Kidney (tissue), 14 donors: Measurements from ENCODE around the gene RGS3. TPM values are rescaled to one million over a fixed set of nuclear protein-coding genes. Genes with fewer than 3 reads are reported as not detected.

ENCODE experiments used
- DNase-seq, 5 donors: peaks; one replicate each; pipeline ENCODE4 v3.0.0-alpha.2; 2013 to 2020
- FAIRE-seq: peaks from 2 replicates; lab custom pipeline; 2012; peaks lifted over from hg19 to GRCh38; lab: Jason Lieb, UNC
- H3K27ac ChIP-seq, 2 donors: one replicate each; pipeline ENCODE4 v1.7.0; 2013; ENCODE audit warnings: low read depth in 2 of 2, low read length in 2 of 2, inconsistent platforms in 1 of 2
- H3K27me3 ChIP-seq: one replicate; pipeline ENCODE4 v1.7.1; 2013; ENCODE audit warnings: low read length, inconsistent platforms; ENCODE audit not compliant: control insufficient read depth, insufficient read depth
- H3K36me3 ChIP-seq, 3 donors: one replicate each; pipeline versions ENCODE4 v1.7.0 to v1.7.1; 2013; ENCODE audit warnings: low read length in 3 of 3, control low read depth in 1 of 3, inconsistent platforms in 1 of 3; ENCODE audit not compliant: insufficient read depth in 3 of 3, control insufficient read depth in 2 of 3
- H3K4me1 ChIP-seq, 3 donors: one replicate each; pipeline versions ENCODE4 v1.7.0 to v1.7.1; 2013; ENCODE audit warnings: low read length in 3 of 3, inconsistent platforms in 1 of 3, low read depth in 1 of 3; ENCODE audit not compliant: control insufficient read depth in 2 of 3, insufficient read depth in 2 of 3
- H3K4me3 ChIP-seq, 3 donors: one replicate each; pipeline versions ENCODE4 v1.7.0 to v1.8.1; 2013; ENCODE audit warnings: low read length in 3 of 3, control low read depth in 1 of 3, inconsistent platforms in 1 of 3
- H3K9ac ChIP-seq, 3 donors: one replicate each; pipeline versions ENCODE4 v1.7.0 to v1.7.1; 2013; ENCODE audit warnings: low read length in 3 of 3, control low read depth in 1 of 3, inconsistent platforms in 1 of 3
- H3K9me3 ChIP-seq, 3 donors: one replicate each; pipeline versions ENCODE4 v1.7.0 to v1.7.1; 2013; ENCODE audit warnings: low read length in 3 of 3, control low read depth in 1 of 3, inconsistent platforms in 1 of 3; ENCODE audit not compliant: control insufficient read depth in 2 of 3, insufficient read depth in 1 of 3
- CTCF ChIP-seq: IDR thresholded peaks from 3 replicates; pipeline ENCODE4 v1.5.1; 2012; ENCODE audit warnings: mild to moderate bottlenecking, moderate library complexity, borderline replicate concordance; ENCODE audit not compliant: insufficient read depth; ENCODE audit errors: extremely low read depth
- intact Hi-C: fragments of 100-400 bp; cut with DNase I; formaldehyde crosslinking; loops from one replicate; pipeline ENCODE4 v1.11.1; 2022
- polyA plus RNA-seq: library from polyadenylated mRNA; stranded (reverse); fragments of 350-450 nt; fragmentation: Illumina TruSeq; extraction: RNeasy Lipid Tissue Mini Kit (QIAGEN cat#74804); gene quantifications from one replicate; pipeline ENCODE4 v1.2.3, GENCODE V29; 2014; ENCODE audit warnings: low read depth, low replicate concordance; ENCODE audit not compliant: insufficient read depth
- total RNA-seq: library from RNA; stranded (reverse); fragmentation: NEBNext Ultra II Directional; extraction: Animal tissue kit (Norgen Biotek cat#: 25700); gene quantifications from one replicate; pipeline ENCODE4 v1.2.1, GENCODE V29; 2021
- donor health status: control.
- donor health status: control.
- donor health status: control.
- donor health status: control.
- donor health status: control.
- donor health status: DM: yes; HTN: yes; CAD: no.
- donor health status: Normal renal cell carcinoma (clear cell type).

The RGS3 gene
- total and polyA plus RNA-seq, 2 donors from 2014 or later, result 114 to 137 TPM

- no peaks in the 10 kb centered on the region for H3K27me3 ChIP-seq
- peak overlapping the region in 1 of 2 donors; percentile 15 for H3K27ac ChIP-seq
- no peak for TF ChIP-seq CTCF
- no peaks in the 10 kb centered on the region for H3K4me1 ChIP-seq
- intact Hi-C loops, result no loop called here
- H3K9ac ChIP-seq, result no peak overlapping the region
- peaks cover 0 to 5% (median 0%) of the 10 kb centered on the region in 3 donors for H3K36me3 ChIP-seq
- H3K9me3 ChIP-seq, result no peaks in the 10 kb centered on the region
- H3K4me3 ChIP-seq, result no peak overlapping the region
- DNase-seq, result peak in 1 of 5 donors; percentile 7
- FAIRE-seq, result no peak
Measured at GRCh38 chr9:113482991-113483675, 19.6 kb downstream of the RGS3 start.

GRCh38 chr9:113483676-113484257 lies 20.2 kb downstream of the RGS3 start:
- FAIRE-seq, result no peak
- peak overlapping the region in 1 of 2 donors; percentile 15 for H3K27ac ChIP-seq
- peak in 1 of 5 donors; percentile 13 for DNase-seq

GRCh38 chr9:113484258-113484730 lies 20.8 kb downstream of the RGS3 start:
- TF ChIP-seq CTCF, result no peak
- FAIRE-seq (no peak), DNase-seq (peak in 1 of 5 donors; percentile 31)
- no peak overlapping the region for H3K9ac ChIP-seq
- H3K27me3 ChIP-seq, result no peaks in the 10 kb centered on the region
- H3K4me3 ChIP-seq, result no peak overlapping the region
- no peak overlapping the region for H3K27ac ChIP-seq
- no peaks in the 10 kb centered on the region for H3K4me1 ChIP-seq
- H3K9me3 ChIP-seq, result no peaks in the 10 kb centered on the region
- intact Hi-C loops, result no loop called here
- peaks cover 0 to 5% (median 5%) of the 10 kb centered on the region in 3 donors for H3K36me3 ChIP-seq

More at GRCh38 chr9:113483676-113484257, 20.2 kb downstream of the RGS3 start:
- H3K4me1 ChIP-seq, result no peaks in the 10 kb centered on the region
- intact Hi-C loops, result no loop called here
- no peak for TF ChIP-seq CTCF
- peaks cover 0 to 5% (median 0%) of the 10 kb centered on the region in 3 donors for H3K36me3 ChIP-seq
- no peaks in the 10 kb centered on the region for H3K9me3 ChIP-seq
- H3K27me3 ChIP-seq, result no peaks in the 10 kb centered on the region
- no peak overlapping the region for H3K9ac ChIP-seq
- H3K4me3 ChIP-seq, result no peak overlapping the region
